Measurements from ENCODE around the gene TGIF2. TPM values are rescaled to one million over a fixed set of nuclear protein-coding genes. Genes with fewer than 3 reads are reported as not detected.
A peak's percentile ranks its signal among the peaks of the same experiment; 100 is the strongest.

Gene TGIF2
- polyA plus RNA-seq, 1 experiment: 12.2 TPM

DNA sequence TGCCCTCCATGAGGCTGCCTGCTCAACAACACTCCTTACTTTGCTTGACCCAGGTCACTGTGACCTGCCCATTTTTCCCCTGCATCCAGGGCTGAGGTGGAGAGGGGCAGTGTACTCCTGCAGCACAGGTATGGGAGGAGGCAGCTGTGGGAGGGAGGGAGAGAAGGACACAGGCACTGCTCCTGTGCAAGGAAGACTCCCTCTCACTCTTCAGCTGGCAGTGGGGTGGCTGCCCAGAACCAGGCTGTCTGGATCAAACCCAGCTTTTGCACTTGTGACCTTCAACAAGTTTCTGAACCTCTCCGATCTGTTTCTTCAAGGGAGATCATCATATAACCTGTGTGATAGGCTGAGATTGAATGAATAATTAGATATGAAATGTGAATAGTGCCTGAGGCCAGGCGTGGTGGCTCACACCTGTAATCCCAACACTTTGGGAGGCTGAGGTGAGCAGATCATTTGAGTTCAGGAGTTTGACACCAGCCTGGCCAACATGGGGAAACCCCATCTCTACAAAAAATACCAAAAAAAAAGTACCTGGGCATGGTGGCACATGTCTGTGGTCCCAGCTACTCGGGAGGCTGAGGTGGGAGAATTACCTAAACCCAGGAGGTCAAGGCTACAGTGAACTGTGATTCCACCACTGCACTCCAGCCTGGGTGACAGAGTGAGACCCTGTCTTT is 14.1 kb downstream of the TGIF2 start:
- CTCF ChIA-PET: no interaction called here
- POLR2A ChIA-PET: interaction anchor here (0.6 to 1.0 kb wide), 2 partner anchors 15 to 35 kb away, joined by 4 to 6 read pairs; partner anchors contain the start of gene TGIF2

DNA sequence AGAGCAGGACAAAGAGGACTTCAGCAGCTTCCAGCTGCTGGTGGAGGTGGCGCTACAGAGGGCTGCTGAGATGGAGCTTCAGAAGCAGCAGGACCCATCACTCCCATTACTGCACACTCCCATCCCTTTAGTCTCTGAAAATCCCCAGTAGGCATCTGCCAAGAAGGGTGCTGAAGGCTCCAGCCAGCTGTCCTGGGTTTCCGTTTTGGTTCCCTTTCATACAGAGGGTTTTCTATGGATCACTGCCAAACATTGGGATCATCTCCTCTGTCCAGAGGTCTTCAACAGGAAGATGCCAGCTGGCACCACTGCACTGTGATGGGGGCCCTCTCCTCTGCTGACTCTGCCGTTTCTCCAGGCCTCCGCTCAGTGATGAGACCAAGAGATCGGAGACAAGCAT is 17.9 kb downstream of the TGIF2 start:
- H3K27me3 ChIP-seq (ENCODE audit: control insufficient read depth, insufficient read depth, low read length): no peaks in the 10 kb centered on the region
- ChIA-PET POLR2A (no interaction called here), CTCF (interaction anchor here (0.6 to 2.1 kb wide), 6 partner anchors 9 to 318 kb away, joined by 3 to 13 read pairs (median 4); partner anchors contain the start of gene RAB5IF)

More for the DNA sequence above, 14.1 kb downstream of the TGIF2 start:
- TF ChIP-seq, protein P1, sequence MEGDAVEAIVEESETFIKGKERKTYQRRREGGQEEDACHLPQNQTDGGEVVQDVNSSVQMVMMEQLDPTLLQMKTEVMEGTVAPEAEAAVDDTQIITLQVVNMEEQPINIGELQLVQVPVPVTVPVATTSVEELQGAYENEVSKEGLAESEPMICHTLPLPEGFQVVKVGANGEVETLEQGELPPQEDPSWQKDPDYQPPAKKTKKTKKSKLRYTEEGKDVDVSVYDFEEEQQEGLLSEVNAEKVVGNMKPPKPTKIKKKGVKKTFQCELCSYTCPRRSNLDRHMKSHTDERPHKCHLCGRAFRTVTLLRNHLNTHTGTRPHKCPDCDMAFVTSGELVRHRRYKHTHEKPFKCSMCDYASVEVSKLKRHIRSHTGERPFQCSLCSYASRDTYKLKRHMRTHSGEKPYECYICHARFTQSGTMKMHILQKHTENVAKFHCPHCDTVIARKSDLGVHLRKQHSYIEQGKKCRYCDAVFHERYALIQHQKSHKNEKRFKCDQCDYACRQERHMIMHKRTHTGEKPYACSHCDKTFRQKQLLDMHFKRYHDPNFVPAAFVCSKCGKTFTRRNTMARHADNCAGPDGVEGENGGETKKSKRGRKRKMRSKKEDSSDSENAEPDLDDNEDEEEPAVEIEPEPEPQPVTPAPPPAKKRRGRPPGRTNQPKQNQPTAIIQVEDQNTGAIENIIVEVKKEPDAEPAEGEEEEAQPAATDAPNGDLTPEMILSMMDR (IDR thresholded peaks at IDR 0.05; ENCODE audit: low read depth, low read length): no peak
- Histone ChIP-seq H3K9me3 (ENCODE audit: control insufficient read depth, insufficient read depth, low read length) (peaks cover 3% of the 10 kb centered on the region; the same call in 1 of the 2 replicates), H3K4me3 (ENCODE audit: low read depth, low read length) (no peak overlapping the region), H3K27me3 (ENCODE audit: control insufficient read depth, insufficient read depth, low read length) (no peaks in the 10 kb centered on the region), H3K27ac (ENCODE audit: low read depth, low read length) (no peak overlapping the region)
- DNase-seq (ENCODE audit: low read depth, low spot score): no peak

DNA sequence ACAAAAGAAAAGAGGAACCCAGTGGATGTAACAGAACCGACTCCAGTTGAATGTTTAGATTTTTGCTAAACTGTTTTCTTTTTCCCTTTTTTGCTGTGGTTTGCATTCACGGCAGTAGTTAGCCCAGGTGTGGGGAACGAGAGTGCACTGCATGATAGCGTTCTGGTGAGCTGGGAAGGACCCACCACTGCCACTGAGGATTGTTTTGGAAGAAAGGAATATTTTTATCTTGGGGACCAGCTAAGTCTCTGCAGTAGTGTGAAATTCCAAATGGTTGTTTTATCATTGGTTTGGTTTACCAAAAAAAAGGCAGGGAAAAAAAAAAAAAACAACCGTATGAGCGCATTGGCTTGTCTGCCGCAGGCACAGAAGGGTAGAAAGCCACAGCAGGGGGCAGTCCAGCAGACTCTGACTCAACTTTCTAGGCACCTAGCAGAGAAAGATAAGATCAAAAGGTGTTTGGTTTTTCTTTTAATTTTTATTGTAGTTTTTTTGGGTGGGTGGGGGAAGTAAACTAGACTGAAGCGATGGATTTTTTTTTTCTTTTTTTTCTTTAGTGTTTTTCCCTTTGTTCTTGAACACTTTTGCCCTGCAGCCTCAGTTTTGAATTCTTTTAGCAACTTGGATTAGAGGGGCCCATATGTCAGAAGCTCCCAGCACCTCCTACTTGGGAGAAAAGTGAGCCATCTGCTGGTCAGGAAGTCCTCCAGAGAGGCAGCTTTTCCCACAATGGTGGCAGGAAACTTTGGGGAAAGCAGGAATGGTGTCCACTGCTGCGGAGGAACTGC is 18.7 kb downstream of the TGIF2 start:
- ChIA-PET POLR2A (interaction anchor here (1.0 kb wide), 1 partner anchor 14 kb away, joined by 4 read pairs; the partner anchor contains the start of gene RAB5IF), CTCF (interaction anchor here (0.6 to 2.1 kb wide), 7 partner anchors 8 to 318 kb away, joined by 3 to 13 read pairs (median 3); partner anchors contain the start of gene RAB5IF)
- Histone ChIP-seq H3K4me3 (ENCODE audit: low read depth, low read length) (no peak overlapping the region), H3K27me3 (ENCODE audit: control insufficient read depth, insufficient read depth, low read length) (no peaks in the 10 kb centered on the region), H3K27ac (ENCODE audit: low read depth, low read length) (no peak overlapping the region), H3K9me3 (ENCODE audit: control insufficient read depth, insufficient read depth, low read length) (peaks cover 3% of the 10 kb centered on the region; the same call in 1 of the 2 replicates)
- TF ChIP-seq, protein P1 (IDR thresholded peaks at IDR 0.05; ENCODE audit: low read depth, low read length): peak; percentile 50
- no peak for DNase-seq (ENCODE audit: low read depth, low spot score)

More for the DNA sequence above, 17.9 kb downstream of the TGIF2 start:
- no peak for DNase-seq (ENCODE audit: low read depth, low spot score)
- peaks cover 3% of the 10 kb centered on the region; the same call in 1 of the 2 replicates for H3K9me3 ChIP-seq (ENCODE audit: control insufficient read depth, insufficient read depth, low read length)
- H3K27ac ChIP-seq (ENCODE audit: low read depth, low read length): no peak overlapping the region
- TF ChIP-seq, protein P1 (IDR thresholded peaks at IDR 0.05; ENCODE audit: low read depth, low read length): no peak
- no peak overlapping the region for H3K4me3 ChIP-seq (ENCODE audit: low read depth, low read length)

GRCh38 chr20:36593347-36593929 is 20.0 kb downstream of the TGIF2 start:
- ChIA-PET POLR2A (no interaction called here), CTCF (interaction anchor here (0.8 to 2.4 kb wide), 2 partner anchors 12 kb away, joined by 3 to 27 read pairs; partner anchors contain the start of gene RAB5IF)
- no peak overlapping the region for H3K4me3 ChIP-seq (ENCODE audit: low read depth, low read length)
- no peak for DNase-seq (ENCODE audit: low read depth, low spot score)
- H3K27me3 ChIP-seq (ENCODE audit: control insufficient read depth, insufficient read depth, low read length): no peaks in the 10 kb centered on the region
- H3K9me3 ChIP-seq (ENCODE audit: control insufficient read depth, insufficient read depth, low read length): peaks cover 3% of the 10 kb centered on the region; the same call in 1 of the 2 replicates
- TF ChIP-seq, protein P1 (IDR thresholded peaks at IDR 0.05; ENCODE audit: low read depth, low read length): no peak
- no peak overlapping the region for H3K27ac ChIP-seq (ENCODE audit: low read depth, low read length)

All from AG04450 (cell line).